IMR-90 (cell line): ENCODE measurements around the gene PHC3. TPM values are rescaled to one million over a fixed set of nuclear protein-coding genes. Genes with fewer than 3 reads are reported as not detected.

ENCODE experiments used
- ATAC-seq: fragments of 200-7000 bp; cut with Tn5 transposase; 2 replicates; pipeline ENCODE4 v1.9.1; 2020; ENCODE audit warnings: low read depth, mild to moderate bottlenecking, moderate library complexity
- BruUV-seq: library from RNA; stranded (reverse); fragments of 400-500 nt; replicated peaks from 2 replicates; lab custom pipeline; 2021; lab: Mats Ljungman, UMichigan
- CTCF ChIA-PET: fragments of 300-600 bp; formaldehyde crosslinking; extraction: SDS; loops from one replicate; lab custom pipeline; 2021; ENCODE audit warnings: antibody characterized with exemption; lab: Yijun Ruan, JAX
- POLR2A ChIA-PET: fragments of 300-600 bp; sonication (Branson Sonifier 250); formaldehyde crosslinking; loops from one replicate; lab custom pipeline; 2022; ENCODE audit warnings: antibody characterized with exemption; ENCODE audit not compliant: unreplicated experiment; lab: Charles Lee
- DNase-seq: peaks from one replicate; pipeline ENCODE4 v3.0.0; 2013
- H2AFZ ChIP-seq: replicated peaks from 2 replicates; pipeline ENCODE3; 2013; ENCODE audit warnings: low read length, mild to moderate bottlenecking; ENCODE audit not compliant: poor library complexity
- H2AK5ac ChIP-seq: 2 replicates; pipeline ENCODE4 v1.6.1; 2013; ENCODE audit warnings: low read depth, low read length, inconsistent platforms
- H2AK9ac ChIP-seq: replicated peaks from 2 replicates; pipeline ENCODE3; 2013; ENCODE audit warnings: mild to moderate bottlenecking, low read depth, low read length, moderate library complexity; ENCODE audit not compliant: poor library complexity
- H2BK120ac ChIP-seq: 2 replicates; pipeline ENCODE4 v1.6.1; 2013; ENCODE audit warnings: low read depth, low read length, inconsistent platforms
- H2BK15ac ChIP-seq: 3 replicates; pipeline ENCODE4 v1.6.1; 2013; ENCODE audit warnings: low read depth, low read length, inconsistent platforms
- H2BK20ac ChIP-seq: 2 replicates; pipeline ENCODE4 v1.6.1; 2013; ENCODE audit warnings: low read depth, mild to moderate bottlenecking, inconsistent platforms, low read length, moderate library complexity
- H2BK5ac ChIP-seq: 2 replicates; pipeline ENCODE4 v1.6.1; 2013; ENCODE audit warnings: mild to moderate bottlenecking, low read depth, low read length, inconsistent platforms; ENCODE audit not compliant: poor library complexity, severe bottlenecking
- H3K14ac ChIP-seq: replicated peaks from 2 replicates; pipeline ENCODE4 v1.6.1; 2013; ENCODE audit warnings: low read depth, low read length, inconsistent platforms
- H3K18ac ChIP-seq: 2 replicates; pipeline ENCODE4 v1.6.1; 2013; ENCODE audit warnings: low read depth, low read length, control low read depth
- H3K23ac ChIP-seq: 2 replicates; pipeline ENCODE4 v1.6.1; 2013; ENCODE audit warnings: low read depth, low read length, inconsistent platforms
- H3K27ac ChIP-seq: 2 replicates; pipeline ENCODE4 v1.5.1; 2013; ENCODE audit warnings: mild to moderate bottlenecking, control low read depth, low read length; ENCODE audit not compliant: insufficient read depth
- H3K27me3 ChIP-seq: 2 replicates; pipeline ENCODE4 v1.6.1; 2013; ENCODE audit warnings: low read length; ENCODE audit not compliant: control insufficient read depth, insufficient read depth
- H3K36me3 ChIP-seq: 2 replicates; pipeline ENCODE4 v1.6.1; 2013; ENCODE audit warnings: low read length, mixed read lengths; ENCODE audit not compliant: control insufficient read depth, insufficient read depth
- H3K4ac ChIP-seq: 2 replicates; pipeline ENCODE4 v1.6.1; 2013; ENCODE audit warnings: low read depth, low read length, inconsistent platforms
- H3K4me1 ChIP-seq: 2 replicates; pipeline ENCODE4 v1.6.1; 2013; ENCODE audit warnings: low read length, mixed read lengths; ENCODE audit not compliant: control insufficient read depth, insufficient read depth
- H3K4me2 ChIP-seq: 2 replicates; pipeline ENCODE4 v1.6.1; 2013; ENCODE audit warnings: low read depth, mild to moderate bottlenecking, control low read depth, low read length, moderate library complexity
- H3K4me3 ChIP-seq: 2 replicates; pipeline ENCODE4 v1.5.1; 2013; ENCODE audit warnings: low read depth, mild to moderate bottlenecking, control low read depth, low read length, moderate library complexity; ENCODE audit not compliant: insufficient read depth
- H3K56ac ChIP-seq: 2 replicates; pipeline ENCODE4 v1.6.1; 2013; ENCODE audit warnings: low read length, inconsistent platforms; ENCODE audit not compliant: insufficient read depth; ENCODE audit errors: extremely low read depth
- H3K79me1 ChIP-seq, 2 experiments: 2 replicates each; pipeline ENCODE4 v1.6.1; 2013; ENCODE audit warnings: low read length in 2 of 2, inconsistent platforms in 1 of 2, low read depth in 1 of 2
- H3K9ac ChIP-seq: 2 replicates; pipeline ENCODE4 v1.6.1; 2013; ENCODE audit warnings: low read depth, low read length, control low read depth
- H3K9me1 ChIP-seq: 2 replicates; pipeline ENCODE4 v1.6.1; 2013; ENCODE audit warnings: low read length, inconsistent platforms; ENCODE audit not compliant: insufficient read depth
- H3K9me3 ChIP-seq: 2 replicates; pipeline ENCODE4 v1.6.1; 2013; ENCODE audit warnings: low read length; ENCODE audit not compliant: control insufficient read depth, insufficient read depth
- H4K20me1 ChIP-seq: 2 replicates; pipeline ENCODE4 v1.6.1; 2013; ENCODE audit warnings: low read length, inconsistent platforms; ENCODE audit not compliant: insufficient read depth
- H4K5ac ChIP-seq: 2 replicates; pipeline ENCODE4 v1.6.1; 2013; ENCODE audit warnings: mild to moderate bottlenecking, low read depth, low read length, control low read depth
- H4K8ac ChIP-seq, 2 experiments: 2 replicates each; pipeline ENCODE4 v1.6.1; 2013; ENCODE audit warnings: low read depth in 2 of 2, low read length in 2 of 2, control low read depth in 1 of 2, inconsistent platforms in 1 of 2
- H4K91ac ChIP-seq: 2 replicates; pipeline ENCODE4 v1.6.1; 2013; ENCODE audit warnings: low read depth, low read length, inconsistent platforms; ENCODE audit not compliant: insufficient read depth
- BHLHE40 ChIP-seq: fragments of 150-350 bp; IDR thresholded peaks from 2 replicates; pipeline ENCODE4 v1.6.1; 2016; ENCODE audit warnings: mild to moderate bottlenecking, low read depth, low read length
- CEBPB ChIP-seq: IDR thresholded peaks from 2 replicates; pipeline ENCODE4 v1.6.1; 2012; ENCODE audit warnings: low read depth, low read length, improper control_type of control experiment
- CHD1 ChIP-seq: IDR thresholded peaks from 2 replicates; pipeline ENCODE4 v1.6.1; 2012; ENCODE audit warnings: low read depth, low read length, improper control_type of control experiment
- FOS ChIP-seq: fragments of 150-350 bp; IDR thresholded peaks from 2 replicates; pipeline ENCODE4 v1.6.1; 2016; ENCODE audit warnings: low read depth, low read length
- MAFK ChIP-seq: IDR thresholded peaks from 2 replicates; pipeline ENCODE4 v1.6.1; 2012; ENCODE audit warnings: low read depth, low read length, improper control_type of control experiment
- MXI1 ChIP-seq: IDR thresholded peaks from 2 replicates; pipeline ENCODE4 v1.6.1; 2012; ENCODE audit warnings: low read depth, mild to moderate bottlenecking, low read length, moderate library complexity, borderline replicate concordance
- NFE2L2 ChIP-seq: fragments of 150-350 bp; IDR thresholded peaks from 2 replicates; pipeline ENCODE4 v1.6.1; 2016; ENCODE audit warnings: low read depth, mild to moderate bottlenecking, low read length
- POLR2A ChIP-seq: IDR thresholded peaks from 2 replicates; pipeline ENCODE4 v1.6.1; 2012; ENCODE audit warnings: mild to moderate bottlenecking, low read depth, low read length
- RAD21 ChIP-seq: IDR thresholded peaks from 2 replicates; pipeline ENCODE4 v1.6.1; 2012; ENCODE audit warnings: low read length, improper control_type of control experiment
- RCOR1 ChIP-seq: IDR thresholded peaks from 2 replicates; pipeline ENCODE4 v1.6.1; 2012; ENCODE audit warnings: mild to moderate bottlenecking, low read length, improper control_type of control experiment; ENCODE audit not compliant: insufficient replicate concordance
- SMC3 ChIP-seq: fragments of 150-350 bp; IDR thresholded peaks from 2 replicates; pipeline ENCODE4 v1.6.1; 2016; ENCODE audit warnings: low read depth, mild to moderate bottlenecking, antibody characterized with exemption, low read length, moderate library complexity
- WGBS, 2 experiments: methylation state at CpG; one replicate each; pipeline versions ENCODE4 v1.1.5 to v1.1.7; 2013; ENCODE audit warnings: missing lambda C conversion rate in 2 of 2; ENCODE audit not compliant: insufficient read length in 1 of 2; ENCODE audit errors: extremely low coverage in 2 of 2; 5-methylcytosine and 5-hydroxymethylcytosine counted together
- dilution Hi-C: fragments of 300-500 bp; cut with HindIII; formaldehyde crosslinking; loops from one replicate; pipeline ENCODE4 v1.14.3; 2018; ENCODE audit warnings: low sequenced_read_pairs; ENCODE audit not compliant: unreplicated experiment
- in situ Hi-C: fragments of 300-500 bp; cut with MboI; formaldehyde crosslinking; loops from 3 replicates; pipeline ENCODE4 v1.14.3; 2019; ENCODE audit warnings: low sequenced_read_pairs, inconsistent platforms, mixed read lengths
- intact Hi-C: fragments of 100-400 bp; cut with micrococcal nuclease; formaldehyde crosslinking; loops from 2 replicates; pipeline ENCODE4 v1.10.0; 2022
- polyA plus RNA-seq, 3 experiments: library from polyadenylated mRNA; depleted of rRNA; stranded (reverse); fragments of >200 nt; gene quantifications; 2 replicates each; pipeline ENCODE4 v1.2.3, GENCODE V29; 2012; ENCODE audit warnings: low replicate concordance in 1 of 3
- total RNA-seq: library from RNA; depleted of rRNA; stranded (reverse); fragments of >200 nt; gene quantifications from 2 replicates; pipeline ENCODE4 v1.2.3, GENCODE V29; 2012
- TF ChIP-seq, protein P1 (sequence below): conservative IDR thresholded peaks from 2 replicates; pipeline ENCODE4 v1.5.1; 2012; ENCODE audit warnings: mild to moderate bottlenecking, low read depth, low read length, improper control_type of control experiment
- TF ChIP-seq, protein P2 (sequence below): fragments of 150-350 bp; IDR thresholded peaks from 2 replicates; pipeline ENCODE4 v1.6.1; 2017; ENCODE audit warnings: mild to moderate bottlenecking, antibody characterized with exemption, low read length, low read depth
- TF ChIP-seq, protein P3 (sequence below): fragments of 150-350 bp; IDR thresholded peaks from 2 replicates; pipeline ENCODE4 v1.6.1; 2016; ENCODE audit warnings: low read depth, mild to moderate bottlenecking, low read length, moderate library complexity, borderline replicate concordance

The PHC3 gene
- total and polyA plus RNA-seq, 2 of the 4 experiments (the other 2 are of a cell fraction) = 18.3 to 26.3 TPM

DNA sequence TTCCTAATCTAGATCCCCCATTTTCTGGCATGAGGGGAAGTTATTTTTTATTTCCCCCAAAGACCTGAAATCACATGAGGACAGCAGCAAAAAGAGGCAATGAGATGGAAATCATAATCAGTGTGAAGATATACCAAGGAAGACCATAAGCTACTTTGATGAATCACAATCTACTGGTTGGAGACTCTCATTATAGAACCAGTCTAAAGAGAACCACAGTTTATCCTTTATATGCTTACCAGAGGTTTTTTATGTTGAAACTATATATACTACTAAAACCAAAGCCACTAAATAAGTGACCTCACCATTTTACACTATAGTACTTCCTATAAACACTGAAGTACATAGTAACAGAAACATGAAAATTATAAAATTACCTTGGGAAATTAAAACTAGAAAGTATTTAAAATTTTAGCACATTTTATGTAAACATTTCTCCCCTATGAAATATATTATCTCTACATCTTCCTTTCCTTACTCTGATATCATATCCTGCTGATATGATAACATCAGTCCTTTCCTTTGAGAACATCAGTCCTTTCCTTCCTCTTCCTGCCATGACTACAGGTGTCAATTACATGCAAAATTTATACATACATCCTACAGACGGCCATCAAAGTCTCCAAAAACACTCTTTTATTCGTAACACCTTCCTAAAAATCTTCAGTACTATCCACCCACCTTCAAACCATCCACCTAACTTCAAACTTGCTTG, 71.8 kb downstream of the PHC3 start:
- Histone ChIP-seq H3K27me3 (no peaks in the 10 kb centered on the region), H2AK5ac (no peak overlapping the region), H2BK20ac (no peak overlapping the region), H3K4me2 (no peak overlapping the region), H2BK15ac (no peak overlapping the region), H3K79me1 (peaks cover 10 to 11% of the 10 kb centered on the region in 2 experiments; a peak in 3 of 4 replicates), H3K9me3 (no peaks in the 10 kb centered on the region), H3K23ac (no peak overlapping the region), H3K9ac (no peak overlapping the region), H3K14ac (no peak overlapping the region), H2AK9ac (no peak overlapping the region), H2BK120ac (no peak overlapping the region), H3K4me1 (no peaks in the 10 kb centered on the region), H4K91ac (no peak overlapping the region), H4K5ac (no peak overlapping the region), H3K18ac (no peak overlapping the region), H3K36me3 (peaks cover 15% of the 10 kb centered on the region), H2AFZ (no peak overlapping the region), H3K56ac (no peak overlapping the region), H3K27ac (no peak overlapping the region), H4K20me1 (no peaks in the 10 kb centered on the region), H3K4me3 (no peak overlapping the region), H2BK5ac (no peak overlapping the region), H3K9me1 (no peaks in the 10 kb centered on the region), H4K8ac (no peak overlapping the region), H3K4ac (no peak overlapping the region)
- BruUV-seq = no TSS peak
- intact Hi-C loops = loop anchor here (5.0 kb wide), 1 partner anchor 63 kb away; no protein-coding TSS in a partner anchor
- dilution Hi-C loops = no loop called here
- ATAC-seq = no peak
- TF ChIP-seq MAFK = no peak
- TF ChIP-seq RCOR1 = no peak
- TF ChIP-seq CHD1 = no peak
- no peak for TF ChIP-seq NFE2L2
- TF ChIP-seq MXI1 = no peak
- no peak for TF ChIP-seq POLR2A
- TF ChIP-seq RAD21 = no peak
- no peak for TF ChIP-seq SMC3
- no peak for TF ChIP-seq FOS
- TF ChIP-seq, protein P1, sequence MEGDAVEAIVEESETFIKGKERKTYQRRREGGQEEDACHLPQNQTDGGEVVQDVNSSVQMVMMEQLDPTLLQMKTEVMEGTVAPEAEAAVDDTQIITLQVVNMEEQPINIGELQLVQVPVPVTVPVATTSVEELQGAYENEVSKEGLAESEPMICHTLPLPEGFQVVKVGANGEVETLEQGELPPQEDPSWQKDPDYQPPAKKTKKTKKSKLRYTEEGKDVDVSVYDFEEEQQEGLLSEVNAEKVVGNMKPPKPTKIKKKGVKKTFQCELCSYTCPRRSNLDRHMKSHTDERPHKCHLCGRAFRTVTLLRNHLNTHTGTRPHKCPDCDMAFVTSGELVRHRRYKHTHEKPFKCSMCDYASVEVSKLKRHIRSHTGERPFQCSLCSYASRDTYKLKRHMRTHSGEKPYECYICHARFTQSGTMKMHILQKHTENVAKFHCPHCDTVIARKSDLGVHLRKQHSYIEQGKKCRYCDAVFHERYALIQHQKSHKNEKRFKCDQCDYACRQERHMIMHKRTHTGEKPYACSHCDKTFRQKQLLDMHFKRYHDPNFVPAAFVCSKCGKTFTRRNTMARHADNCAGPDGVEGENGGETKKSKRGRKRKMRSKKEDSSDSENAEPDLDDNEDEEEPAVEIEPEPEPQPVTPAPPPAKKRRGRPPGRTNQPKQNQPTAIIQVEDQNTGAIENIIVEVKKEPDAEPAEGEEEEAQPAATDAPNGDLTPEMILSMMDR = no peak
- TF ChIP-seq BHLHE40 = no peak
- TF ChIP-seq, protein P2, sequence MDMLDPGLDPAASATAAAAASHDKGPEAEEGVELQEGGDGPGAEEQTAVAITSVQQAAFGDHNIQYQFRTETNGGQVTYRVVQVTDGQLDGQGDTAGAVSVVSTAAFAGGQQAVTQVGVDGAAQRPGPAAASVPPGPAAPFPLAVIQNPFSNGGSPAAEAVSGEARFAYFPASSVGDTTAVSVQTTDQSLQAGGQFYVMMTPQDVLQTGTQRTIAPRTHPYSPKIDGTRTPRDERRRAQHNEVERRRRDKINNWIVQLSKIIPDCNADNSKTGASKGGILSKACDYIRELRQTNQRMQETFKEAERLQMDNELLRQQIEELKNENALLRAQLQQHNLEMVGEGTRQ = no peak
- TF ChIP-seq, protein P3, sequence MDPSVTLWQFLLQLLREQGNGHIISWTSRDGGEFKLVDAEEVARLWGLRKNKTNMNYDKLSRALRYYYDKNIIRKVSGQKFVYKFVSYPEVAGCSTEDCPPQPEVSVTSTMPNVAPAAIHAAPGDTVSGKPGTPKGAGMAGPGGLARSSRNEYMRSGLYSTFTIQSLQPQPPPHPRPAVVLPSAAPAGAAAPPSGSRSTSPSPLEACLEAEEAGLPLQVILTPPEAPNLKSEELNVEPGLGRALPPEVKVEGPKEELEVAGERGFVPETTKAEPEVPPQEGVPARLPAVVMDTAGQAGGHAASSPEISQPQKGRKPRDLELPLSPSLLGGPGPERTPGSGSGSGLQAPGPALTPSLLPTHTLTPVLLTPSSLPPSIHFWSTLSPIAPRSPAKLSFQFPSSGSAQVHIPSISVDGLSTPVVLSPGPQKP = no peak
- no peak for TF ChIP-seq CEBPB
- ChIA-PET POLR2A (no interaction called here), CTCF (no interaction called here)
- WGBS, 2 experiments = 93 to 100% methylated on average over 2 of the region's 2 CpGs
- DNase-seq = no peak
- in situ Hi-C loops = no loop called here
